ENCODE measurements around the gene STAT5A. TPM values are rescaled to one million over a fixed set of nuclear protein-coding genes. Genes with fewer than 3 reads are reported as not detected.

STAT5A gene
- total RNA-seq, 6 experiments from 2014 or later = 4.8 to 11.5 (median 7.7) TPM

DNA sequence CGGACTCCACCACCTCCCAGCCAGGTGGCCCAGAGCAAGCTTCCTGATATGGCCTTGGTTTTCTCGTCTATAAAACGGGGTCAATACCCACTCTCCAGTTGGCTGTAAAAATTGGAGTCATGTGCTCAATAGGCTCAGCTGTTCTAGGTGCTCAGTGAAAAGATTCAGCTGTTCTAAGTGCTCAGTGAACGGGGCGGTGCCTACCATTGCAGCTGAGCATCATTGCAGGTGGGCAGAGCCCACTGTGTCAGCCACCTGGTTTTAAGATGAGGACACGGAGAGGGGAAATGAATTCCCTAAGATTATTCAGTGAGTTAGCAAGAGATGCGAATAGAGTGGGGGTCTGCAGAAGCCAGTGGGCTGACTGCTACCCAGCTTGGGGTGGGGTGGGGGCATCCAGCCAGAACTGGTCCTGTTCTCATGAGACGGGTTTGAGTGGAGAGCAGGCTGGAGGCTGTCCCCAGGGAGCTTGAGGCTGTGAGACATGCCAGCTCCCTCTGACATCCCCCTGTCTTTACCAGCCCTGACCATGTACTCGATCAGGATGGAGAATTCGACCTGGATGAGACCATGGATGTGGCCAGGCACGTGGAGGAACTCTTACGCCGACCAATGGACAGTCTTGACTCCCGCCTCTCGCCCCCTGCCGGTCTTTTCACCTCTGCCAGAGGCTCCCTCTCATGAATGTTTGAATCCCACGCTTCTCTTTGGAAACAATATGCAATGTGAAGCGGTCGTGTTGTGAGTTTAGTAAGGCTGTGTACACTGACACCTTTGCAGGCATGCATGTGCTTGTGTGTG, 21.9 kb downstream of the STAT5A start:
- Histone ChIP-seq H3K27ac (no peak overlapping the region), H3K36me3 (peaks cover 0 to 17% (median 3%) of the 10 kb centered on the region in 4 donors), H3K4me3 (no peak overlapping the region), H3K9me3 (no peaks in the 10 kb centered on the region), H3K4me1 (peaks cover 0 to 25% (median 10%) of the 10 kb centered on the region in 4 donors), H3K27me3 (no peaks in the 10 kb centered on the region)
- DNase-seq (no peak), ATAC-seq (no peak)
- WGBS (ENCODE audit: insufficient coverage, low coverage, low lambda C conversion rate, missing lambda C conversion rate) = 86% methylated on average over 7 of the region's 19 CpGs
- intact Hi-C loops (cut with DNase I) = loop anchor here in 1 of 2 donors (10.0 kb wide), 1 partner anchor 95 kb away; no protein-coding TSS in a partner anchor
- TF ChIP-seq POLR2A (IDR thresholded peaks at IDR 0.05) (no peak), CTCF (IDR thresholded peaks at IDR 0.05) (no peak)

- WGBS (ENCODE audit: insufficient coverage, low coverage, low lambda C conversion rate, missing lambda C conversion rate) = 60% methylated on average over 9 of the region's 9 CpGs
- H3K27me3 ChIP-seq = no peaks in the 10 kb centered on the region
- ATAC-seq (no peak), DNase-seq (no peak)
- peaks cover 0 to 25% (median 10%) of the 10 kb centered on the region in 4 donors for H3K4me1 ChIP-seq
- H3K9me3 ChIP-seq = no peaks in the 10 kb centered on the region
- H3K36me3 ChIP-seq = peaks cover 0 to 23% (median 6%) of the 10 kb centered on the region in 4 donors
- TF ChIP-seq CTCF (IDR thresholded peaks at IDR 0.05) (no peak), POLR2A (IDR thresholded peaks at IDR 0.05) (no peak)
- intact Hi-C loops (cut with DNase I) = loop anchor here in 1 of 2 donors (10.0 kb wide), 1 partner anchor 94 kb away; no protein-coding TSS in a partner anchor
- H3K27ac ChIP-seq = peak overlapping the region in 2 of 3 donors; percentile 43 to 68
- H3K4me3 ChIP-seq = no peak overlapping the region
These were observed 22.5 kb downstream of the STAT5A start for GRCh38 chr17:42310787-42311215.

DNA sequence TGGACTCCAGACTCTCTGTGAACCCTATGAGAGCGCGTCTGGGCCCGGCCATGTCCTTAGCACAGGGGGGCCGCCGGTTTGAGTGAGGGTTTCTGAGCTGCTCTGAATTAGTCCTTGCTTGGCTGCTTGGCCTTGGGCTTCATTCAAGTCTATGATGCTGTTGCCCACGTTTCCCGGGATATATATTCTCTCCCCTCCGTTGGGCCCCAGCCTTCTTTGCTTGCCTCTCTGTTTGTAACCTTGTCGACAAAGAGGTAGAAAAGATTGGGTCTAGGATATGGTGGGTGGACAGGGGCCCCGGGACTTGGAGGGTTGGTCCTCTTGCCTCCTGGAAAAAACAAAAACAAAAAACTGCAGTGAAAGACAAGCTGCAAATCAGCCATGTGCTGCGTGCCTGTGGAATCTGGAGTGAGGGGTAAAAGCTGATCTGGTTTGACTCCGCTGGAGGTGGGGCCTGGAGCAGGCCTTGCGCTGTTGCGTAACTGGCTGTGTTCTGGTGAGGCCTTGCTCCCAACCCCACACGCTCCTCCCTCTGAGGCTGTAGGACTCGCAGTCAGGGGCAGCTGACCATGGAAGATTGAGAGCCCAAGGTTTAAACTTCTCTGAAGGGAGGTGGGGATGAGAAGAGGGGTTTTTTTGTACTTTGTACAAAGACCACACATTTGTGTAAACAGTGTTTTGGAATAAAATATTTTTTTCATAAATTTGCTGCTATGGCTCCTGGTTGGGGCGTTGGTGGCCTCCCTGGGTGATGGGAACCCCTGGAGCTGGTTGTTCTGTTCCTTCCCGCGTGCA, 23.1 kb downstream of the STAT5A start:
- Histone ChIP-seq H3K4me3 (no peak overlapping the region), H3K9me3 (no peaks in the 10 kb centered on the region), H3K27ac (peak overlapping the region; percentile 29 to 68 (median 43)), H3K27me3 (no peaks in the 10 kb centered on the region), H3K4me1 (peaks cover 0 to 25% (median 10%) of the 10 kb centered on the region in 4 donors), H3K36me3 (peaks cover 0 to 30% (median 9%) of the 10 kb centered on the region in 4 donors)
- ATAC-seq = peak; percentile 82 to 90 (median 89)
- 24% methylated on average over 14 of the region's 19 CpGs for WGBS (ENCODE audit: insufficient coverage, low coverage, low lambda C conversion rate, missing lambda C conversion rate)
- peak; percentile 89 to 95 (median 95) for DNase-seq
- intact Hi-C loops (cut with DNase I) = loop anchor here in 1 of 2 donors (10.0 kb wide), 1 partner anchor 93 kb away; no protein-coding TSS in a partner anchor
- peak; percentile 18 for TF ChIP-seq POLR2A (IDR thresholded peaks at IDR 0.05)
- no peak for TF ChIP-seq CTCF (IDR thresholded peaks at IDR 0.05)

GRCh38 chr17:42312035-42312284, 23.7 kb downstream of the STAT5A start:
- ATAC-seq (no peak), DNase-seq (no peak)
- intact Hi-C loops (cut with DNase I) = loop anchor here in 1 of 2 donors (10.0 kb wide), 1 partner anchor 93 kb away; no protein-coding TSS in a partner anchor
- H3K9me3 ChIP-seq = no peaks in the 10 kb centered on the region
- H3K27me3 ChIP-seq = no peaks in the 10 kb centered on the region
- 0% methylated on average over 1 of the region's 5 CpGs for WGBS (ENCODE audit: insufficient coverage, low coverage, low lambda C conversion rate, missing lambda C conversion rate)
- no peak for TF ChIP-seq POLR2A (IDR thresholded peaks at IDR 0.05)
- no peak for TF ChIP-seq CTCF (IDR thresholded peaks at IDR 0.05)
- peaks cover 0 to 35% (median 12%) of the 10 kb centered on the region in 4 donors for H3K36me3 ChIP-seq
- H3K4me1 ChIP-seq = peaks cover 0 to 25% (median 10%) of the 10 kb centered on the region in 4 donors
- H3K27ac ChIP-seq = peak overlapping the region; percentile 29 to 68 (median 39)
- no peak overlapping the region for H3K4me3 ChIP-seq
